Tibial nerve (tissue), 4 donors: ENCODE results near the gene MRPS27. TPM values are rescaled to one million over a fixed set of nuclear protein-coding genes. Genes with fewer than 3 reads are reported as not detected.

ENCODE experiments used
- DNase-seq, 2 donors: peaks; one replicate each; pipeline ENCODE4 v3.0.0-alpha.2; 2019; ENCODE audit warnings: low spot score in 2 of 2
- H3K27ac ChIP-seq, 4 donors: fragments of 200-600 bp; sonication (generic) in 3 of 4; one replicate each; pipeline ENCODE4 v1.5.1; 2017 to 2019; ENCODE audit warnings: mild to moderate bottlenecking in 1 of 4
- H3K27me3 ChIP-seq, 2 donors: fragments of 200-600 bp; sonication (generic) in 1 of 2; one replicate each; pipeline versions ENCODE4 v1.5.1 to v1.6.0; 2017 to 2019
- H3K36me3 ChIP-seq, 3 donors: fragments of 200-600 bp; sonication (generic); one replicate each; pipeline ENCODE4 v1.5.1; 2018 to 2019
- H3K4me1 ChIP-seq, 4 donors: fragments of 200-600 bp; sonication (generic) in 3 of 4; one replicate each; pipeline ENCODE4 v1.5.1; 2017 to 2019
- H3K4me3 ChIP-seq, 4 donors: fragments of 200-600 bp; sonication (generic) in 3 of 4; one replicate each; pipeline ENCODE4 v1.5.1; 2017 to 2019; ENCODE audit warnings: mild to moderate bottlenecking in 1 of 4, moderate library complexity in 1 of 4
- H3K9me3 ChIP-seq, 4 donors: fragments of 200-600 bp; sonication (generic) in 3 of 4; one replicate each; pipeline ENCODE4 v1.5.1; 2017 to 2019
- CTCF ChIP-seq, 5 experiments: fragments of 200-600 bp in 3 of 5; fragments of 450-650 bp in 2 of 5; sonication (generic) in 3 of 5; IDR thresholded peaks; one replicate each; pipeline ENCODE4 v1.5.1; 2016 to 2019; ENCODE audit warnings: antibody characterized with exemption in 5 of 5, mild to moderate bottlenecking in 3 of 5, moderate library complexity in 2 of 5
- EP300 ChIP-seq, 2 donors: sonication (generic); formaldehyde crosslinking; IDR thresholded peaks; one replicate each; pipeline ENCODE4 v1.6.1; 2017; ENCODE audit warnings: antibody characterized with exemption in 2 of 2, mild to moderate bottlenecking in 1 of 2
- POLR2A ChIP-seq, 2 donors: fragments of 450-650 bp; IDR thresholded peaks; one replicate each; pipeline ENCODE4 v1.6.1; 2017; ENCODE audit warnings: antibody characterized with exemption in 2 of 2, mild to moderate bottlenecking in 2 of 2, moderate library complexity in 2 of 2
- WGBS, 2 donors: methylation state at CpG; one replicate each; pipeline ENCODE4 v1.1.5; 2018; 5-methylcytosine and 5-hydroxymethylcytosine counted together
- total RNA-seq, 4 donors: library from RNA; depleted of rRNA; stranded (reverse); fragments of >200 nt; gene quantifications; one replicate each; pipeline ENCODE4 v1.1.0, GENCODE V29; 2016

MRPS27 gene
- total RNA-seq, 4 donors from 2014 or later, result 44.4 to 59.0 (median 47.4) TPM

- Histone ChIP-seq H3K4me3 (no peak overlapping the region), H3K36me3 (no peaks in the 10 kb centered on the region), H3K9me3 (no peaks in the 10 kb centered on the region), H3K27ac (peak overlapping the region in 2 of 4 donors; percentile 32 to 71), H3K4me1 (peaks cover 0 to 71% (median 22%) of the 10 kb centered on the region in 4 donors), H3K27me3 (no peaks in the 10 kb centered on the region)
- WGBS, 2 donors, result 37 to 47% methylated on average over 2 of the region's 2 CpGs
- peak in 1 of 2 donors; percentile 41 for DNase-seq
- TF ChIP-seq POLR2A (IDR thresholded peaks at IDR 0.05) (no peak), CTCF (IDR thresholded peaks at IDR 0.05) (no peak), EP300 (IDR thresholded peaks at IDR 0.05) (no peak)
These were observed 71.5 kb downstream of the MRPS27 start for GRCh38 chr5:72248410-72248981.

- H3K36me3 ChIP-seq, result no peaks in the 10 kb centered on the region
- TF ChIP-seq EP300 (IDR thresholded peaks at IDR 0.05), result no peak
- no peak for TF ChIP-seq POLR2A (IDR thresholded peaks at IDR 0.05)
- no peak for TF ChIP-seq CTCF (IDR thresholded peaks at IDR 0.05)
- peaks cover 0 to 76% (median 22%) of the 10 kb centered on the region in 4 donors for H3K4me1 ChIP-seq
- WGBS, 2 donors, result 45 to 54% methylated on average over 4 of the region's 4 CpGs
- no peaks in the 10 kb centered on the region for H3K9me3 ChIP-seq
- peak overlapping the region in 2 of 4 donors; percentile 66 to 67 for H3K27ac ChIP-seq
- no peak overlapping the region for H3K4me3 ChIP-seq
- no peak for DNase-seq
- H3K27me3 ChIP-seq, result no peaks in the 10 kb centered on the region
These were observed 73.0 kb downstream of the MRPS27 start for GRCh38 chr5:72246954-72247442.

DNA sequence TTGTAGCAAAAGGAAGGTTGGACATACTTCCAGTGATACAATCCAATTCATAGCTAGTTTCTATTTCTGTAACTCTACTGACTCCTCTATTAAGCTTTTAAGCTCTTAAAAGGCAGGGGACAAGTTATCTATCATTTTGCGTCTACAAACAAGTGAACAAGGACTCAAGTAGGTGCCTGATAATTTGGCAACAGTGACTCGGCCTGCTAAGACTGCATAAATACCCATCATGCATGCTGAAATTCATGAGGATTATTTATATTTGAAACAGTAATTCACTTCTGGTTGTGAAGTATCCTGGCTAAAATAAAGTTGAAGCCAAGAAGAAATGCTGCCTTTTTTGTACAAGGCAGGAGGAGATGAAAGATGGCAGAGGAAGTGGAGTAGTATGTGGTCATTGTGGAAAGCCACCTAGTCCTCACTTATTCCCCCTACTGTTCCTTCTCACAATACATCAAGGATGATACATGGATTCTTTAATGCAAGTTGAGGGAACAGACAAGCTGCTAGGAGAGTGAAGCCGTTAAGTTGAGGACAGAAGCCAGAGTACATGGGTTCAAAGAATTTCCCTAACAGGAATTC lies 74.0 kb downstream of the MRPS27 start:
- Histone ChIP-seq H3K27me3 (no peaks in the 10 kb centered on the region), H3K9me3 (no peaks in the 10 kb centered on the region), H3K4me3 (no peak overlapping the region), H3K4me1 (peaks cover 0 to 76% (median 26%) of the 10 kb centered on the region in 4 donors), H3K36me3 (no peaks in the 10 kb centered on the region), H3K27ac (peak overlapping the region in 3 of 4 donors; percentile 2 to 67 (median 66))
- DNase-seq, result no peak
- WGBS, 2 donors, result 67 to 68% methylated on average over 3 of the region's 3 CpGs
- TF ChIP-seq EP300 (IDR thresholded peaks at IDR 0.05), result no peak
- TF ChIP-seq POLR2A (IDR thresholded peaks at IDR 0.05), result no peak
- TF ChIP-seq CTCF (IDR thresholded peaks at IDR 0.05), result peak in 2 of 5 experiments; percentile 21 to 34

GRCh38 chr5:72245546-72245945 lies 74.5 kb downstream of the MRPS27 start:
- Histone ChIP-seq H3K36me3 (no peaks in the 10 kb centered on the region), H3K27me3 (no peaks in the 10 kb centered on the region), H3K9me3 (no peaks in the 10 kb centered on the region), H3K4me1 (peaks cover 0 to 80% (median 28%) of the 10 kb centered on the region in 4 donors), H3K4me3 (no peak overlapping the region), H3K27ac (peak overlapping the region in 3 of 4 donors; percentile 2 to 67 (median 49))
- TF ChIP-seq EP300 (IDR thresholded peaks at IDR 0.05) (no peak), POLR2A (IDR thresholded peaks at IDR 0.05) (no peak), CTCF (IDR thresholded peaks at IDR 0.05) (no peak)
- no peak for DNase-seq
- 86 to 88% methylated on average over 1 of the region's 1 CpG for WGBS, 2 donors

DNA sequence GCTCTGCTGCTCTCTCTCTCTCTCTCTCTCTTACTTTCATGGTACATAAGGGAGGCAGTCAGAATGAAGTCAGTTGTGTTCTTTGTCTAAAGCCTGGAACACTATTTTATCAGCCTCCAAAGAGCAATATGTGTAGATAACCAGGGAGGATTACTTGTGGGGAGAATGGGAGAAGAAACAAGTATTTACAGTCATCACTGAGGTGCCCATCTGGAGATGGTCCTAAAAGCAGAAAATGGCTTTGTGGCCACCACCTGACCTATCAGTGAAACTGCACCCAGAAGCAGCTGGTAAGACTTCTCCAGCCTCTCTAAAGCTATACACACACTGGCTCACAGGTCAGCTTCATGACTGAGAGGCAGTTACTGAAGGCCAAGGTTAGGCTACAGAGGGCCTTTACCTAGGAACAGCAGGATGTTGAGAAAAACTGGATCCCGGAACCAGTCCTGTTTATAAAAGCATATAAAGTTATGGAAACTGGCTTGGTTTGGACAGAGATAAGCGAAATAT lies 75.1 kb downstream of the MRPS27 start:
- H3K9me3 ChIP-seq, result no peaks in the 10 kb centered on the region
- no peaks in the 10 kb centered on the region for H3K36me3 ChIP-seq
- no peaks in the 10 kb centered on the region for H3K27me3 ChIP-seq
- 75% methylated on average over 2 of the region's 2 CpGs for WGBS, 2 donors
- peak overlapping the region in 2 of 4 donors; percentile 26 to 49 for H3K27ac ChIP-seq
- H3K4me3 ChIP-seq, result no peak overlapping the region
- H3K4me1 ChIP-seq, result peaks cover 0 to 81% (median 28%) of the 10 kb centered on the region in 4 donors
- no peak for DNase-seq
- TF ChIP-seq EP300 (IDR thresholded peaks at IDR 0.05) (no peak), CTCF (IDR thresholded peaks at IDR 0.05) (peak in 4 of 5 experiments; percentile 14 to 41 (median 26))
